Pancreas (tissue), 10 donors: ENCODE data around the gene ING1. TPM values are rescaled to one million over a fixed set of nuclear protein-coding genes. Genes with fewer than 3 reads are reported as not detected.

ENCODE experiments used
- ATAC-seq, 4 donors: fragments of 200-7000 bp; cut with Tn5 transposase; one replicate each; pipeline versions ENCODE4 v1.8.0 to v1.9.1; 2020; ENCODE audit warnings: mild to moderate bottlenecking in 4 of 4, moderate library complexity in 4 of 4
- DNase-seq, 6 donors: peaks; one replicate each; pipeline ENCODE4 v3.0.0-alpha.2; 2020
- FAIRE-seq: peaks from 2 replicates; lab custom pipeline; 2012; peaks lifted over from hg19 to GRCh38; lab: Jason Lieb, UNC
- H3K27ac ChIP-seq, 4 donors: fragments of 200-600 bp; sonication (generic); 1 replicate in 3 of 4; 2 replicates in 1 of 4; pipeline versions ENCODE4 v1.5.0 to v1.8.0; 2020
- H3K27me3 ChIP-seq, 4 donors: fragments of 200-600 bp; one replicate each; pipeline ENCODE4 v1.8.0; 2021
- H3K36me3 ChIP-seq, 3 donors: fragments of 200-600 bp; sonication (generic) in 1 of 3; one replicate each; pipeline versions ENCODE4 v1.5.0 to v1.8.0; 2020 to 2021
- H3K4me1 ChIP-seq, 3 donors: fragments of 200-600 bp; one replicate each; pipeline ENCODE4 v1.8.0; 2021
- H3K4me3 ChIP-seq, 4 donors: fragments of 200-600 bp; sonication (generic) in 2 of 4; one replicate each; pipeline versions ENCODE4 v1.5.0 to v1.8.0; 2020 to 2021
- H3K9me3 ChIP-seq, 4 donors: fragments of 200-600 bp; one replicate each; pipeline ENCODE4 v1.8.0; 2021
- WGBS, 2 donors: extraction: QIAGEN DNeasy Blood & Tissue Kit; methylation state at CpG; one replicate each; pipeline ENCODE4 v1.1.7; 2013; 5-methylcytosine and 5-hydroxymethylcytosine counted together
- intact Hi-C, 3 donors: fragments of 100-400 bp; cut with DNase I; formaldehyde crosslinking; loops; one replicate each; pipeline versions ENCODE4 v1.11.1 to v1.14.2; 2022
- polyA plus RNA-seq, 2 donors: library from polyadenylated mRNA; stranded (reverse); fragments of 200-250 nt; gene quantifications; one replicate each; pipeline ENCODE4 v1.2.3, GENCODE V29; 2013
- total RNA-seq, 6 donors: library from RNA; stranded (reverse); fragmentation: NEBNext Ultra II Directional in 4 of 6; extraction: Animal tissue kit (Norgen Biotek cat#: 25700) in 4 of 6; gene quantifications; one replicate each; pipeline versions ENCODE4 v1.2.1 to v1.2.4, GENCODE V29; 2021 to 2023
- TF ChIP-seq, protein P1 (sequence below), 4 donors: fragments of 200-600 bp; sonication (generic) in 3 of 4; IDR thresholded peaks; one replicate each; pipeline versions ENCODE4 v1.5.0 to v1.8.0; 2021; ENCODE audit warnings: antibody characterized with exemption in 4 of 4
- donor health status: healthy with polysubstance abuse.
- donor health status: DM: no; HTN: no; CAD: no; lungs with moderate emphysema.
- donor health status: DM: no; HTN: no; CAD: no.
- donor health status: control.
- donor health status: control.
- donor health status: Bipolar disorder and iron deficiency.
- donor health status: DM: yes; HTN: yes; CAD: no.
- donor health status: DM: no; HTN: no; CAD: no.
- donor health status: DM: no; HTN: no; CAD: no.
- donor health status: DM: yes; HTN: yes; CAD: no.

Gene ING1
- total and polyA plus RNA-seq, 8 donors = 4.0 to 7.7 (median 5.3) TPM

GRCh38 chr13:110684388-110685056 is 29.0 kb upstream of the ING1 start:
- Histone ChIP-seq H3K4me3 (no peak overlapping the region), H3K9me3 (no peaks in the 10 kb centered on the region), H3K27ac (no peak overlapping the region), H3K4me1 (peaks cover 0 to 4% (median 0%) of the 10 kb centered on the region in 3 donors), H3K27me3 (no peaks in the 10 kb centered on the region), H3K36me3 (peaks cover 0 to 24% (median 0%) of the 10 kb centered on the region in 3 donors)
- intact Hi-C loops = no loop called here
- DNase-seq = no peak
- peak; percentile 5 for FAIRE-seq
- WGBS, 2 donors = 85 to 91% methylated on average over 8 of the region's 8 CpGs
- ATAC-seq = no peak
- TF ChIP-seq, protein P1, sequence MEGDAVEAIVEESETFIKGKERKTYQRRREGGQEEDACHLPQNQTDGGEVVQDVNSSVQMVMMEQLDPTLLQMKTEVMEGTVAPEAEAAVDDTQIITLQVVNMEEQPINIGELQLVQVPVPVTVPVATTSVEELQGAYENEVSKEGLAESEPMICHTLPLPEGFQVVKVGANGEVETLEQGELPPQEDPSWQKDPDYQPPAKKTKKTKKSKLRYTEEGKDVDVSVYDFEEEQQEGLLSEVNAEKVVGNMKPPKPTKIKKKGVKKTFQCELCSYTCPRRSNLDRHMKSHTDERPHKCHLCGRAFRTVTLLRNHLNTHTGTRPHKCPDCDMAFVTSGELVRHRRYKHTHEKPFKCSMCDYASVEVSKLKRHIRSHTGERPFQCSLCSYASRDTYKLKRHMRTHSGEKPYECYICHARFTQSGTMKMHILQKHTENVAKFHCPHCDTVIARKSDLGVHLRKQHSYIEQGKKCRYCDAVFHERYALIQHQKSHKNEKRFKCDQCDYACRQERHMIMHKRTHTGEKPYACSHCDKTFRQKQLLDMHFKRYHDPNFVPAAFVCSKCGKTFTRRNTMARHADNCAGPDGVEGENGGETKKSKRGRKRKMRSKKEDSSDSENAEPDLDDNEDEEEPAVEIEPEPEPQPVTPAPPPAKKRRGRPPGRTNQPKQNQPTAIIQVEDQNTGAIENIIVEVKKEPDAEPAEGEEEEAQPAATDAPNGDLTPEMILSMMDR (IDR thresholded peaks at IDR 0.05) = no peak

DNA sequence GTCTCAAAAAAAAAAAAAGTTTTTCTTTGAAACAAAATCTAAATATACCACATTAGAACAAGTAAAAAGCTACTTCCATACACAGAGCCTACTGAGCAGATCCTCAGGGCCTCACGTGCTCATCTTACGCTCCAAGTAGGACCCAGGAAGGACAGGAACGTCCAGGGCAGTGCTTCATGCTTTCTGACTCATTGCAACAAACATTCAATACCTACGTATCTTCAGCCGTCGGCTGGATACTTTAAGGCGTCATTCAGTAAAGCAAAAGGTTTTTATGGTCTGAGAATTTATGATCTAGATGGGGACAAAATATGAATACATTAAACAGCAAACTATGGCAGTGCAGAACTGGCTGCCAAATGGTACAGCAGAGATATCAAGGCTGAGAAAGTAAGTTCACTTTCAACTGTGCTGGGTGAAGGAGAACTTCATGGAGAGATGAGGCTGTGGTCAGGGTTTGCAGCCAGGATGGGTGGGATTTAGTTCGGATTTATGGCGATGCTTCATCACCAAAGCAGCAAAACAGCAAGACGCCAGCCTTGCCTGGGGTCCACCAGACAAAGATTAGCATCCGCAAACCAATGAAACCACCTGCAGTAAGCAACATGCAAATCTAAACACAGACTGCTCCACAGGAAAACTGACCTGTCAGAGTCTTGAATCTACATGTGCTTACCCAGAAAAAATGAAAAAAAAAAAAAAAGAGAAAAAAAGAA is 28.0 kb upstream of the ING1 start:
- intact Hi-C loops = no loop called here
- ATAC-seq (no peak), FAIRE-seq (peak; percentile 84), DNase-seq (peak in 1 of 6 donors; percentile 1)
- no peak overlapping the region for H3K4me3 ChIP-seq
- no peak overlapping the region for H3K27ac ChIP-seq
- peaks cover 0 to 6% (median 0%) of the 10 kb centered on the region in 3 donors for H3K4me1 ChIP-seq
- H3K9me3 ChIP-seq = no peaks in the 10 kb centered on the region
- H3K27me3 ChIP-seq = no peaks in the 10 kb centered on the region
- peaks cover 0 to 24% (median 0%) of the 10 kb centered on the region in 3 donors for H3K36me3 ChIP-seq
- TF ChIP-seq, protein P1 (IDR thresholded peaks at IDR 0.05) = no peak
- 92 to 93% methylated on average over 11 of the region's 11 CpGs for WGBS, 2 donors

GRCh38 chr13:110687736-110688135 is 25.8 kb upstream of the ING1 start:
- WGBS, 2 donors = 91 to 94% methylated on average over 16 of the region's 16 CpGs
- no peaks in the 10 kb centered on the region for H3K9me3 ChIP-seq
- H3K4me1 ChIP-seq = peaks cover 0 to 8% (median 0%) of the 10 kb centered on the region in 3 donors
- H3K27ac ChIP-seq = no peak overlapping the region
- no peak overlapping the region for H3K4me3 ChIP-seq
- TF ChIP-seq, protein P1 (IDR thresholded peaks at IDR 0.05) = no peak
- no peaks in the 10 kb centered on the region for H3K27me3 ChIP-seq
- intact Hi-C loops = no loop called here
- no peak for ATAC-seq
- H3K36me3 ChIP-seq = peaks cover 0 to 12% (median 0%) of the 10 kb centered on the region in 3 donors
- peak in 1 of 6 donors; percentile 6 for DNase-seq
- no peak for FAIRE-seq

DNA sequence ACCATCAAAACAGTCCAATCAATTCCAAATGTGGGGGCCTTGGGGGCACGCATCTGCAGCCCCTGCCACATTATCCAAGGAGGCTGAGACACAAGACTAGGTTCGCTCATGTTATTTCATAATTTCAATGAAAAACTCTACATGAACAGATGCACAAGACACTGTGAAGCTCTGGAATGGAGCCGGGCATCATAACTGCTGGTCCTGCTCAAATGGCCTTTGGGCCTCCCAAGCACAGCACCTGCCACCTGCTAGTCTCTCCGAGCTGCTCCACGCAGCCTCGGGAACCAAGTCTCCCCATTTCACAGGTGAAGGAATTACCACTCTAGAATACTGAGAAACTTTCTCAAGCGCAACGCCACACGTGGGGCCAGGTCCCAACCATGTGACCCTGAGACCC is 24.5 kb upstream of the ING1 start:
- DNase-seq = peak in 1 of 6 donors; percentile 2
- intact Hi-C loops = no loop called here
- peaks cover 0 to 4% (median 0%) of the 10 kb centered on the region in 3 donors for H3K4me1 ChIP-seq
- H3K4me3 ChIP-seq = no peak overlapping the region
- TF ChIP-seq, protein P1 (IDR thresholded peaks at IDR 0.05) = no peak
- no peak overlapping the region for H3K27ac ChIP-seq
- ATAC-seq = no peak
- 87 to 90% methylated on average over 9 of the region's 9 CpGs for WGBS, 2 donors
- H3K9me3 ChIP-seq = no peaks in the 10 kb centered on the region
- FAIRE-seq = no peak
- H3K36me3 ChIP-seq = peaks cover 0 to 12% (median 0%) of the 10 kb centered on the region in 3 donors
- H3K27me3 ChIP-seq = no peaks in the 10 kb centered on the region
